D341Med (cell line): ENCODE results near the gene SLC7A6.

Experiments
- DNase-seq: peaks from one replicate; pipeline ENCODE4 v3.0.0; 2012; ENCODE audit warnings: low spot score

SLC7A6 gene

GRCh38 chr16:68257251-68257905, 6.9 kb upstream of the SLC7A6 start:
- no peak for DNase-seq

GRCh38 chr16:68257906-68258800, 6.2 kb upstream of the SLC7A6 start:
- DNase-seq: no peak

- no peak for DNase-seq
These were observed 5.1 kb upstream of the SLC7A6 start for GRCh38 chr16:68259007-68259825.

- DNase-seq: no peak
These were observed 683 bp upstream of the SLC7A6 start for GRCh38 chr16:68263559-68264127.

- DNase-seq: peak; percentile 48
These were observed 973 bp downstream of the SLC7A6 start for GRCh38 chr16:68265078-68265920.

- no peak for DNase-seq
These were observed 3.5 kb downstream of the SLC7A6 start for GRCh38 chr16:68267612-68268405.

GRCh38 chr16:68269793-68270192, 5.5 kb downstream of the SLC7A6 start:
- DNase-seq: no peak

GRCh38 chr16:68270353-68270752, 6.0 kb downstream of the SLC7A6 start:
- DNase-seq: no peak

GRCh38 chr16:68272507-68273209, 8.3 kb downstream of the SLC7A6 start:
- DNase-seq: no peak

GRCh38 chr16:68273459-68273858, 9.1 kb downstream of the SLC7A6 start:
- DNase-seq: no peak

- DNase-seq: no peak
These were observed 9.6 kb downstream of the SLC7A6 start for GRCh38 chr16:68273896-68274295.

GRCh38 chr16:68274441-68274840, 10.1 kb downstream of the SLC7A6 start:
- DNase-seq: no peak

GRCh38 chr16:68275611-68276191, 11.4 kb downstream of the SLC7A6 start:
- DNase-seq: no peak

- DNase-seq: no peak
These were observed 11.9 kb downstream of the SLC7A6 start for GRCh38 chr16:68276223-68276622.

GRCh38 chr16:68279726-68280558, 15.6 kb downstream of the SLC7A6 start:
- DNase-seq: no peak

GRCh38 chr16:68281368-68282063, 17.2 kb downstream of the SLC7A6 start:
- DNase-seq: no peak

- DNase-seq: no peak
These were observed 17.7 kb downstream of the SLC7A6 start for GRCh38 chr16:68282064-68282452.

GRCh38 chr16:68283346-68283745, 19.0 kb downstream of the SLC7A6 start:
- DNase-seq: no peak
